HG03469 (cell line): ENCODE data around the gene ATM.

Experiments used
- ATAC-seq: cut with Tn5 transposase; IDR thresholded peaks from one replicate; pipeline ENCODE4 v1.9.1; 2021; ENCODE audit warnings: mild to moderate bottlenecking, moderate library complexity, moderate number of reproducible peaks; ENCODE audit not compliant: unreplicated experiment

ATM gene

GRCh38 chr11:108218912-108219783 is 3.7 kb upstream of the ATM start:
- ATAC-seq: no peak

GRCh38 chr11:108220721-108221336 is 2.0 kb upstream of the ATM start:
- ATAC-seq: no peak

DNA sequence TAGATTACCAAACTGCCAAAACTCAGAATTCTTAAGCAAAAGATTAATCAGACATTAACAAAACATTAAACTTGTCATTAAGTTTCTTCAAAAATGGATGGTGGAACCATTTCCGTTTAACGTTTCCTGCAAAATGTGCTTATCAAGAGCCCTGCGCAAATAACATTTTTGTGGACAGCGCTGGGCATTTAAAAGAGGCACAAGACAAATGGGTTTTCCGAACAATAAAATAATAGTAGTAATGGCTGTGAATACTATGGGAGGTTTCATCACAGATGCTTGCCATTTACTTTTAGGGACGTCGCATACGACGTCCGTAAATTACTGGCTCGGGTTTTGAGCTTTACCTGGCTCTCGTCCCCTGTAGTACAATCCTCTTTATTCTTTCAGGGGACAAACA is 1.5 kb upstream of the ATM start:
- ATAC-seq: no peak

GRCh38 chr11:108221911-108222573 is 825 bp upstream of the ATM start:
- no peak for ATAC-seq

DNA sequence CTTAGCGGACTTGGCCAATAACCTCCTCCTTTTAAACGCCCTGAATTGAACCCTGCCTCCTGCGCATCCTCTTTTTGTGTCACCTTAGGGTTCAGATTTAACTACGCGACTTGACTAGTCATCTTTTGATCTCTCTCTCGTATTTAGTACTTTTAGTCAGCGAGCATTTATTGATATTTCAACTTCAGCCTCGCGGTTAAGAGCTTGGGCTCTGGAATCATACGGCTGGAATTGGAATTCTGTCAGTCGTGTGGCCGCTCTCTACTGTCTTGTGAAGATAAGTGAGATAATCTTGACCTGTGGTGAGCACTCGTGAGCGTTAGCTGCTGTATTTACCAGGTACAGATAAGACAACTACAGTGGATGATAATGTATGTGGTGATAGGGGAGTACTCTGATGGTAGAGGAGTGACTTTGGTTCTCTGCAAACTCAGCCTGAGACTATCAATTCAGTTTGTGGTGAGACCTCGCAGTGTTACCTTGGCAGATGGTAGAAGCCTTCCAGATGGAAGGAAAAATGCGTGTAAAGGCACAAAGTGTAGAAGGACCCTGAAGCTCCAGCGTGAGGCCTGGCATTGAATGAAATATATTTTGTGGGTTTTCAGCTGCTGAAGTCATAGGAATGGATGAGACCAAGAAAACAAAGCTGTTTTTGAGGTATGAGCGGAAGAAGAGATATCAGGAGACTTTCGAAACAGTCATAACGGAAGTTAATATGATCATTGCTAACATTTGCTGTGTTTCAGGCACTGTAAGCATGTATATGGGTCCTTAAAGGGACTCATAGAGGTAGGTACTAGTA is 682 bp downstream of the ATM start:
- ATAC-seq: peak; percentile 29

- ATAC-seq: no peak
Observed at GRCh38 chr11:108224366-108224765, 1.5 kb downstream of the ATM start.

DNA sequence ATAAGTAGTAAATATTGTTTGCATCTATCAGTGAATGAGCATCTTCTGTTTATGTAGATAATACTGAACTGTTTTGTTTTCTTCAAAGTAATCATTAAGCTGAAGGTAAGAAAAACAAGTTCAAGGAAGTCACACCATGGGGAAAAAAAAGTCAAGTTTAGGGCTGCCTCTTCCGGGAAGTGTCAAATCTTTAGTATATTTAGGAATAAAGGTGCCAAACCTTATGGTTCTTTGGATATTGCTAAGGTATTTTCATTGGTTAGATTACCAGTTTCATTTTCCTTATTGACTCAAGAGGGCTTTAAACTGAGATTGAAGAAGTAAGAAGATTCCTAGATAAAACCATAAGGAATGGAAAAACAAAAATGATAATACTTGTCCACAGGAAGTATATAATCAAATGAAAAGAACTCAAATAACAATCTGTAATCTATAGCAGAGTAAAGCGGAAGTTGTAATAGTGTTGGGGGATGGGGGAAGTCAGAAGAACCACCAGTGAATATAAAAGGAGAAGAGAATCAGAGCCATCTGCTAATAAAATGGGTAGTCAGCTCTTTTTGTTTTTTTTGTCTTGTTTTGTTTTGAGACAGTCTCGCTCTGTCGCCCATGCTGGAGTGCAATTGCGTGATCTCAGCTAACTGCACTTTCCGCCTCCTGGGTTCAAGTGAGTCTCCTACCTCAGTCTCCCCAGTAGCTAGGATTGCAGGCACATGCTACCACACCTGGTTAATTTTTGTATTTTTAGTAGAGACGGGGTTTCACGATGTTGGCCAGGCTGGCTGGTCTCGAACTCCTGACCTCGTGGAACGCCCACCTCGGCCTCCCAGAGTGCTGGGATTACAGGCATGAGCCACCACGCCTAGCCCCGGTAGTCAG is 2.3 kb downstream of the ATM start:
- no peak for ATAC-seq

DNA sequence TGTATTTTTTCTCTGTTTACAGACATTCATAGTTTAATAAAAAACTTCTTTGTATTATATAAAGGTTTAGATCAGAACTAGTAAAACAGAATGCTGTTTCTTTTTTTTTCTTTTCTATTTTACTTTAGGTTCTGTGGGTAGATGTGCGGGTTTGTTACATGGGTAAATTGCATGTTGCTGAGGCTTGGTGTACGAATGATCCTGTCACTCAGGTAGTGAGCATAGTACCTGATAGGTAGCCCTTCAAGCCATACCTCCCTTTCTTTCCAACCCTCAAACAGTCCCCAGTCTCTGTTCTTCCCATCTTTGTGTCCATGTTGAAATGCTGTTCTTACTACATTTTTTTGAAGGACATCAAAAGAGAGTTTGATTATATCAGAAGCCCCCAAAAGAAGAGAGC is 3.2 kb downstream of the ATM start:
- ATAC-seq: no peak

- no peak for ATAC-seq
Observed at GRCh38 chr11:108228251-108228650, 5.4 kb downstream of the ATM start.

GRCh38 chr11:108233277-108233945 is 10.5 kb downstream of the ATM start:
- no peak for ATAC-seq

DNA sequence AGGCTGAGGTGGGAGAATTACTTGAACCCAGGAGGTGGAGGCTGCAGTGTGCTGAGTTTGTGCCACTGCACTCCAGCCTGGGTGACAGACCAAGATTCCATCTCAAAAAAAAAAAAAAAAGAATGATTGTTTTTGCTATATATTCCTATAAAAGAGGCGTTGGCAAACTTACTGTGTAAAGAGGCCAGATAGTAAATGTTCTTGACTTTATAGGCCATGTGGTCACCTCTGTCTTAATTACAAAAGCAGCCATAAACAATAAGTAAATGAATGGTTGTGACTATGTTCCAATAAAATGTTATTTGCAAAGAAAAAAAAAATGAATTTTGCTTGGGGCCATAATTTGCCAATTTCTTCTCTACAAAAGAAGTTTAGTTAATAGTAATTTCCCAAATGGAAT is 12.3 kb downstream of the ATM start:
- ATAC-seq: no peak

- ATAC-seq: no peak
Observed at GRCh38 chr11:108235633-108236032, 12.8 kb downstream of the ATM start.

- ATAC-seq: peak; percentile 36
Observed at GRCh38 chr11:108237058-108237481, 14.2 kb downstream of the ATM start.

DNA sequence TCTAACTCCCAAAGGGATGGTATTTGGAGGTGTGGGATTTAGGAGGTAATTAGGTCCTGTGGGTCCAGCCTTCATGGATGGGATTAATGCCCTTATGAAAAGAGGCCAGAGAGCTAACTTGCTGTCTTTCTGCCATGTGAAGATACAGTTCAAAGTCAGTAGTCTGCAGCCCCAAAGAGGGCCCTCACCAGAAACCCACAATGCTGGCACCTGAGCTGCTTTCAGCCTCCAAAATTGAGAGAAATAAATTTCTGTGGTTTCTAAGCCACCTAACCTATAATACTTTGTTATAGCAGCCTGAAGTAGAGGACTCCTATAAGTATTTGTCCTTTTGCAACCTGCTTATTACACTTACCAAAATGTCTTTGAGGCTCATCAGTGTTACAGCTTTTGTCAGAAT is 16.2 kb downstream of the ATM start:
- no peak for ATAC-seq

DNA sequence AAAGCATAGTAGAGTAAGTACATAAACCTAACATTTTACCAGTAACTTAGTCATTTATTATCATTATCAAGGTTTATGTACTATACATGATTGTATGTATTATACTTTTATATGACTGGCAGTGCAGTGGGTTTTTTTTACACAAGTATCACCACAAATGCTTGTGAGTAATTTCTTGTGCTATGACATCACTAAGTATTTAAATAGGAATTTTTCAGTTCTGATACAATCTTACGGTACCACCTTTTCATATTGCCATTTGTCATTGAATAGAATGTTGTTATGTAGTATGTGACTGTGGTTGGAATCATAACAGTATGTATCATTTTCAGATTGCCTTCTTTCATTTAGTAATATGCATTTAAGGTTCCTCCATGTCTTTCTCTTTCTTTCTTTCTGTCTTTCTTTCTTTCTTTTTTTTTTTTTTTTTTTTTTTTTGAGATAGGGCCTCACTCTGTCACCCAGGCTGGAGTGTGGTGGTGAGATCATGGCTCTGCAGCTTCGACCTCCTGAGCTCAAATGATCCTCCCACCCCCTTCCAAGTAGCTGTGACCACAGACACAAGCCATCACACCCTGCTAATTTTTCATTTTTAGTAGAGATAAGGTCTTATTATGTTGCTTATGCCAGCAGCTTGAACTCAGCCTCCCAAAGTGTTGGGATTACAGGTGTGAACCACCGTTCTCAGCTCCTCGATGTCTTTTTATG is 18.6 kb downstream of the ATM start:
- ATAC-seq: no peak

DNA sequence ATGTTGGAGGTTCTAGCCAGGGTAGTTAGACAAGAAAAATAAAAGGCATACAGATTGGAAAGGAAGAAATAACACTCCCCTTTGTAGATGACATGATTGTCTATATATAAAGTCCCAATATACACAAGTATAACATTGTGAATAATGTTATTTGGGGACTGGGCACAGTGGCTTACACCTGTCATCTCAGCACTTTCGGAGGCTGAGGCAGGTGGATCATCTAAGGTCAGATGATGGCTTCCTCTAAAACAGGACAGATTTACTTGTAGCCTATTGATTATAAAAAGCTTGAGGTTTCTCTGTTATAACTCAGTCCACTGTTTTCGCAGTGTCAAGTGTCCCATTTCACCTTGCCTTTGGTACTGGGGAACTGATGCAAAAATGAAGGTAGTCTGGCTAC is 19.6 kb downstream of the ATM start:
- no peak for ATAC-seq

GRCh38 chr11:108246308-108246707 is 23.4 kb downstream of the ATM start:
- ATAC-seq: no peak

DNA sequence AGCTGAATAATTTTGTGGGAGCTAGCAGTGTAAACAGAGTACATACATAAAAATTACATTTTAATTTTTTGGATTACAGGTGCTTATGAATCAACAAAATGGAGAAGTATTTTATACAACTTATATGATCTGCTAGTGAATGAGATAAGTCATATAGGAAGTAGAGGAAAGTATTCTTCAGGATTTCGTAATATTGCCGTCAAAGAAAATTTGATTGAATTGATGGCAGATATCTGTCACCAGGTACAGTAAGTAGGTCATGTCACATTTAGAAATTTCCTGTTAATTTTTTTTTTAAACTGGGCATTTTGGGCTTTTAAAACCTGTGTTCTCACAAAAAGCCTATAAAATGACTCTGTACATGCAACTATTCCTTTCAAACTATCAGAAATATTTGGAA is 24.0 kb downstream of the ATM start:
- ATAC-seq: no peak

DNA sequence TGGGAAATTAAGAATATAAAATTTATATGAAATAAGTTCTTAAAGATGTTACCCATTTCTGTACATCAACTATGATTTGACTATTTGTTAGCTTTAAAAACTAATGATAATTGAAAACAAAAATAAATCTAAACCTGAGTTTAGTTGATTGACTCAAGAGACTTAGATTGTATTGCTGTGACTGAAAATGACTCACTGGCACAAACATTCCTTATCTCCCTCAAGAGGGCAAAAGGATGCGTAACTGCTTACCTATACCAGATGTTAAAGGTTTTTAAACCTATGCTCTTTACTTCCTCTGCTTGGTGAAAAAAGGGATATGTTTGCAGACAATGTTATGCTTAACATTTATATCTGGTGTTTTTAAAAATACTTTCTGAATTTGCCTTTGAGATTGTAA is 30.3 kb downstream of the ATM start:
- no peak for ATAC-seq
